Mucosa of descending colon (tissue), 3 donors: ENCODE results near the gene PCDHA13. TPM values are rescaled to one million over a fixed set of nuclear protein-coding genes. Genes with fewer than 3 reads are reported as not detected.
"Not testable (repeated sequence)": the region's sequence is repeated elsewhere in the genome, so short reads cannot be mapped to it uniquely, and the experiment has no call there.

ENCODE experiments used
- ATAC-seq: fragments of 200-7000 bp; cut with Tn5 transposase; one replicate; pipeline ENCODE4 v1.9.1; 2020; ENCODE audit warnings: mild to moderate bottlenecking, moderate library complexity
- DNase-seq, 3 donors: peaks; one replicate each; pipeline ENCODE4 v3.0.0-alpha.2; 2020
- H3K36me3 ChIP-seq: fragments of 200-600 bp; one replicate; pipeline ENCODE4 v1.8.0; 2021; ENCODE audit warnings: low read depth, mild to moderate bottlenecking
- H3K4me1 ChIP-seq: fragments of 200-600 bp; one replicate; pipeline ENCODE4 v1.8.0; 2021; ENCODE audit warnings: low read depth, mild to moderate bottlenecking
- H3K4me3 ChIP-seq: fragments of 200-600 bp; one replicate; pipeline ENCODE4 v1.8.0; 2021; ENCODE audit warnings: mild to moderate bottlenecking
- H3K9me3 ChIP-seq: fragments of 200-600 bp; one replicate; pipeline ENCODE4 v1.8.0; 2021; ENCODE audit warnings: mild to moderate bottlenecking
- CTCF ChIP-seq: fragments of 200-600 bp; IDR thresholded peaks from one replicate; pipeline ENCODE4 v1.8.0; 2022; ENCODE audit warnings: antibody characterized with exemption, mild to moderate bottlenecking
- intact Hi-C, 2 donors: fragments of 100-400 bp; cut with DNase I in 1 of 2; cut with micrococcal nuclease in 1 of 2; formaldehyde crosslinking; loops; one replicate each; pipeline versions ENCODE4 v1.11.0 to v1.11.1; 2022; cut with DNase I, micrococcal nuclease
- total RNA-seq, 3 donors: library from RNA; stranded (reverse); fragmentation: NEBNext Ultra II Directional in 2 of 3; extraction: Animal tissue kit (Norgen Biotek cat#: 25700) in 2 of 3; gene quantifications; one replicate each; pipeline versions ENCODE4 v1.2.1 to v1.2.4, GENCODE V29; 2021 to 2023
- donor health status: DM: no; HTN: no; CAD: no; lungs with moderate emphysema.
- donor health status: DM: no; HTN: no; CAD: no.
- donor health status: DM: no; HTN: yes; CAD: no.

Gene PCDHA13
- total RNA-seq, 3 donors from 2014 or later: 0.23 to 0.32 TPM; not detected in 1

GRCh38 chr5:140842798-140843733, 38.9 kb upstream of the PCDHA13 start:
- Histone ChIP-seq H3K4me3 (no peak overlapping the region), H3K4me1 (no peaks in the 10 kb centered on the region), H3K36me3 (no peaks in the 10 kb centered on the region), H3K9me3 (no peaks in the 10 kb centered on the region)
- no peak for ATAC-seq
- DNase-seq: no peak
- TF ChIP-seq CTCF: no peak
- intact Hi-C loops: no loop called here

DNA sequence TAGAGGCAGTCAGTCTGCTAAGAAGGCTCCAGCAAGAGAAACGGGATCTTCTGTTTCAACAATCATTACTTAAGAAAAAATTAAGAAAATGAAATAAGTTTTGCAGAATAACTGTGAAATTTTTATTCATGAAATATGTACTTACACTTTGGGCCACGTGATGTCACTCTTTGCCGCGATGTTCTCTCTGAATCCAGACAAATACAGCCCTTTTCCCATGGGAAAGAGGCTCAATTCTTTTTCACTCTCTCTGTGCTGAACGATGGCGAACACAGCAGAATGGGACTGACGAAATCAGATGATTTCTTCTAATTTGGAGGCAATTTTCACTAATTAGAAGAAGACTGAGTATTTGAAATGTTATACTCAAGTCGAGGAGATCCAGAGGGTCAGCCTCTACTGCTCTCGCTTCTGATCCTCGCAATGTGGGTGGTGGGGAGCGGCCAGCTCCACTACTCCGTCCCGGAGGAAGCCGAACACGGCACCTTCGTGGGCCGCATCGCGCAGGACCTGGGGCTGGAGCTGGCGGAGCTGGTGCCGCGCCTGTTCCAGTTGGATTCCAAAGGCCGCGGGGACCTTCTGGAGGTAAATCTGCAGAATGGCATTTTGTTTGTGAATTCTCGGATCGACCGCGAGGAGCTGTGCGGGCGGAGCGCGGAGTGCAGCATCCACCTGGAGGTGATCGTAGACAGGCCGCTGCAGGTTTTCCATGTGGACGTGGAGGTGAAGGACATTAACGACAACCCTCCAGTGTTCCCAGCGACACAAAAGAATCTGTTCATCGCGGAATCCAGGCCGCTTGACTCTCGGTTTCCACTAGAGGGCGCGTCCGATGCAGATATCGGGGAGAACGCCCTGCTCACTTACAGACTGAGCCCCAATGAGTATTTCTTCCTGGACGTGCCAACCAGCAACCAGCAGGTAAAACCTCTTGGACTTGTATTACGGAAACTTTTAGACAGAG, 33.5 kb upstream of the PCDHA13 start, which contains the start of gene PCDHA9:
Gene PCDHA9 (plus strand): TSS at position 244 of the 964 bp plus-strand sequence. CDS start 114 bp downstream, at position 358.
- intact Hi-C loops, H3K4me3 ChIP-seq, H3K36me3 ChIP-seq, DNase-seq, H3K4me1 ChIP-seq, ATAC-seq: not testable (repeated sequence)
- H3K9me3 ChIP-seq: peaks cover 11% of the 10 kb centered on the region

DNA sequence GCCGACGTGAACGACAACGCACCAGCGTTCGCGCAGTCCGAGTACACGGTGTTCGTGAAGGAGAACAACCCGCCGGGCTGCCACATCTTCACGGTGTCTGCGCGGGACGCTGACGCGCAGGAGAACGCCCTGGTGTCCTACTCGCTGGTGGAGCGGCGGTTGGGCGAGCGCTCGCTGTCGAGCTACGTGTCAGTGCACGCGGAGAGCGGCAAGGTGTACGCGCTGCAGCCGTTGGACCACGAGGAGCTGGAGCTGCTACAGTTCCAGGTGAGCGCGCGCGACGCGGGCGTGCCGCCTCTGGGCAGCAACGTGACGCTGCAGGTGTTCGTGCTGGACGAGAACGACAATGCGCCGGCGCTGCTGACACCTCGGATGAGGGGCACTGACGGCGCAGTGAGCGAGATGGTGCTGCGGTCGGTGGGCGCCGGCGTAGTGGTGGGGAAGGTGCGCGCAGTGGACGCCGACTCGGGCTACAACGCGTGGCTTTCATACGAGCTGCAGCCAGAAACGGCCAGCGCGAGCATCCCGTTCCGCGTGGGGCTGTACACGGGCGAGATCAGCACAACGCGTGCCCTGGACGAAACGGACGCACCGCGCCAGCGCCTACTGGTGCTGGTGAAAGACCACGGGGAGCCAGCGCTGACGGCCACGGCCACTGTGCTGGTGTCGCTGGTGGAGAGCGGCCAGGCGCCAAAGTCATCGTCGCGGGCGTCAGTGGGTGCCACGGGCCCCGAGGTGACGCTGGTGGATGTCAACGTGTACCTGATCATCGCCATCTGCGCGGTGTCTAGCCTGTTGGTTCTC, 31.9 kb upstream of the PCDHA13 start:
- DNase-seq, H3K4me1 ChIP-seq, H3K4me3 ChIP-seq, H3K36me3 ChIP-seq, ATAC-seq, intact Hi-C loops: not testable (repeated sequence)
- H3K9me3 ChIP-seq: peaks cover 11% of the 10 kb centered on the region

GRCh38 chr5:140855772-140856674, 25.9 kb upstream of the PCDHA13 start, which contains the start of gene PCDHA10:
Gene PCDHA10 (plus strand): TSS chr5:140855897. CDS start chr5:140856049, 152 bp downstream.
- no peak for TF ChIP-seq CTCF
- Histone ChIP-seq H3K9me3 (peaks cover 29% of the 10 kb centered on the region), H3K36me3 (no peaks in the 10 kb centered on the region), H3K4me1 (no peaks in the 10 kb centered on the region), H3K4me3 (no peak within 1 kb of the TSS)
- DNase-seq (peak in 1 of 3 donors; percentile 28), ATAC-seq (no peak)
- intact Hi-C loops: no loop called here

- Histone ChIP-seq H3K4me3 (no peak overlapping the region), H3K9me3 (peaks cover 41% of the 10 kb centered on the region), H3K4me1 (no peaks in the 10 kb centered on the region), H3K36me3 (no peaks in the 10 kb centered on the region)
- TF ChIP-seq CTCF: no peak
- DNase-seq (no peak), ATAC-seq (no peak)
- intact Hi-C loops: no loop called here
Observed at GRCh38 chr5:140857177-140857986, 24.5 kb upstream of the PCDHA13 start.
